HG03565 (cell line): ENCODE measurements around the gene SLC44A1.
A peak's percentile ranks its signal among the peaks of the same experiment; 100 is the strongest.

Source experiments
- ATAC-seq: cut with Tn5 transposase; IDR thresholded peaks from one replicate; pipeline ENCODE4 v1.9.1; 2021; ENCODE audit warnings: mild to moderate bottlenecking, moderate library complexity; ENCODE audit not compliant: unreplicated experiment

SLC44A1 gene

DNA sequence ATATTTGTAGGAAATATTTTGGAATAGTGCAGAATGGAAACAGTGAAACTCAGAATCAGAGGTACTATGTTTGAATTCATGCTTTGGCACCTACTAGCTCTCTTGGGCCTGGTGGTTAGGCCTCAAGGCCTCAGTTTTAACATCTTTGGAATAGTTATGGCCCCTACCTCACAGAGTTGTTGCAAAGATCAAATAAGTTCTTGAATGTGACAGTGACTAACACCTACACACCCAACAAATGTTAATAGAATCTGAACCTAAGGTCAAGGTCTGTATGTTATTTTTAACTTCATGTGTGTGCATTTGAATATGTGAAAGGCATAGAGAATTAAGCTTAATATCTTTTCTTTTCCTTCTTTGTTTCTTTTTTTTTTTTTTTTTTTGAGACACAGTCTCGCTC, 87.3 kb downstream of the SLC44A1 start:
- no peak for ATAC-seq

DNA sequence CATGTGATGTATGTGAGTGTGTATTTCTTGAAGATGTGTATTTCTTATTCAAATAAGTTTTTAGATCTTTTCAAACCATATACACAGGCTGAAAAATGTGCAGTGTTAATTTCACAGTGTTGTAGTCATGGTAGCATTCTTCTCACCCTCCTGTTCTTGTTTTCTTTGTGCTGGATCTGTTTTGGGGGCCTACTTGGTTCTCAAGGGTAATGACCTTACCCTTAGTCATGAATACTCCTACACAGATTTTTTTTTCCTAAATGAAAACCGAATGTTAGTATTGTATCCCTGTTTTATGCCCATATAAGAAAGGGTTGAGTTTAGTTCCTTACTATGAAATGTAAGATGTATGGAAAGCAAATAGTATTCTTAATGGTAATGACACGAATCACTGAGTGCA, 88.0 kb downstream of the SLC44A1 start:
- no peak for ATAC-seq

DNA sequence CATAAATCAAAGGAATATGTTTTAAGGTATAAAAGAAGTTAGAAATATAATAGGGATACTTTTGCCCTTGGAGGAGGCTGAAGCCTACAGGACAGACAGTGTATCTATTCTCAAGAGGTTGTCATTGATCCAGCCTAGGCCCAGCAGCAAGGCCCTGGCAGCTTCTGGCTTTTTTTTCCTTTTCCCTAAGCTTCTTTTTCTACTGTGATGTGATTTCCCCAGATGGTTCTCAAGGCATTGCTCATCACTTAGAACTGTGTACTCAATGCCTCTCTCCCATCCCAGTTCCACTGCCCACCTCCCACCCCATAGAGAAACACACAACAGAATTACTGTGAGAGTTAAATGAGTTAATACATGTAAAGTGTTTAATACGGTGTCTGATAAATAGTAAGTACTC, 88.6 kb downstream of the SLC44A1 start:
- ATAC-seq, result no peak

DNA sequence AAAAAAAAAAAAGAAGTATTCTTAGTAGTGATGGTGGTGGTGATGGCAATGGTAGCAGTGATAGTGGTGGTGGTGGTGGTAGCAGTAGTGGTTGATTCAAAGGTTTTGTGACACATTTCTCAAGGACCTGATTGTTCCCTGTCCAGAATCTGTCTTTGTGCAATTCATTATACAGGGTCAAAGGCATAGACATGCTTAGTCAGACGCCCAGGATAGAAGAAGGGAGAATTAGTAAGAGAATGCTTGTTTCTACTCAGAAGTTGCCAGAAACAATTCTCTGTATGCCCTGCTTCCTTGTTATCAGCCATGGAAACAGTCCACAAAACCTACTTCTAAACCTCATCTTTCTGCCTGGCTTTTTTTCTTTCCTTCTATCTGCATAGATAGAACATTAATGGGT, 89.4 kb downstream of the SLC44A1 start:
- ATAC-seq, result no peak

DNA sequence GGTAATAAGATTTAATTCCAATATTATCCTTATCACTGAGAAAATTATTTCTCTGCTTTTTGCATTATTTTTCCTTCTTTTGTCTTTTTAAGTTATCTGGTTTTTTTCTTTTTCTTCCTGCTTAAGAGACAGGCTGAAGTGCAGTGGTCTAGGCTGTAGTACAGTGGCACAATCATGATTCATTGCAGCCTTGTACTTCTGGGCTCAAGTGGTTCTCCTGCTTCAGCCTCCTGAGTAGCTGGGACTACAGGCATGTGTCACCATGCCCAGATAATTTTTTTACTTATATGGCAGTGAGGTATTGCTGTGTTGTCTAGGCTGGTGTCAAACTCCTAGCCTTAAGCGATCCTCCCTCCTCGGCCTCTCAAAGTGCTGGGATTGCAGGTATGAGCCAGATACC, 93.9 kb downstream of the SLC44A1 start:
- ATAC-seq, result no peak

DNA sequence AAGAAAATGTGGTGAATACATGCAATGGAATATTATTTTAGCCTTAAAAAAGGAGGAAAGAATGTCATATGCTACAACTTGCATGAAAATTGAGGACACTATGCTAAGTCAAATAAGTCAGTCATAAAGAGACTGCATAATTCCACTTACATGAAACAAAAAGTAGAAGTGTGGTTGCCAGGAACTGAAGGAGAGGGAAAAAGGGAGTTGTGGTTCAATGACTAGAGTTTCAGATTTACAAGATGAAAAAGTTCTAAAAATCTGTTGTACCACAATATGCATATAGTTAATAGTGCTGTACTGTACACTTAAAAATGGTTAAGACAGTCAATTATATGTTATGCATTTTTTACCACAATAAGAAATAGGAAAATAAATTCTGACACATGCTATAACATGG, 95.4 kb downstream of the SLC44A1 start:
- ATAC-seq, result no peak

DNA sequence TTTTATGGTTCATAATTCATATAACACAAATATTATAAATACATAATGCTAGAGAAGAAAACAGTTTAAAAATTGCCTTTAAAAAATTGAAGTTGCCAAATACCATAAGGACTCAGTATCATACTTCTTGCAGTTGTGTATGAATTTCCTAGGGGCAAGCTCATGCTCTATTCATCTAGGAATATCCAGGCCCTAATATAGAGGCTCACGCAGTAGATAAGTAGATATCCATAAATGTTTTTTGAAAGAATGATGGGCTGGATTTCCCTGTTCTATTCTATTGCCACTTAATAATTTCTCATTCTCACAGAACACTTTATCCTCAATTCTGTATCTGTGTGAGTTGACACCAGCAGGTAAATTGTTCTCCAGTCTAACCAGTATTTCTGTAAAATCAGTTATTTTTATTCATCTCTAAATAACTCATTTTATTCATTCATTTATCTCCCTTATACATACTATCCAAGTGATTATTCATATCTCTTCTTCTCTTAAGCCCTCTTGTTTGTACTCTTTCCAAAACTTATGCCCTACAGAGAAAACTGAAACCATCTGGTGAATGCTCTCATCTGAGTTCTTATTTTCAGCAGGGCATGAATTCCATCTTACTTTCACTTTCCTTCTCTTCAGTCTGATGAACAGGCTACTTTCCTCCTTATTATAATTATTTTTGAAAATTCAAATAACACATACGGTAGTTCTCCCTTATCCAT, 97.1 kb downstream of the SLC44A1 start:
- ATAC-seq, result peak; percentile 73

DNA sequence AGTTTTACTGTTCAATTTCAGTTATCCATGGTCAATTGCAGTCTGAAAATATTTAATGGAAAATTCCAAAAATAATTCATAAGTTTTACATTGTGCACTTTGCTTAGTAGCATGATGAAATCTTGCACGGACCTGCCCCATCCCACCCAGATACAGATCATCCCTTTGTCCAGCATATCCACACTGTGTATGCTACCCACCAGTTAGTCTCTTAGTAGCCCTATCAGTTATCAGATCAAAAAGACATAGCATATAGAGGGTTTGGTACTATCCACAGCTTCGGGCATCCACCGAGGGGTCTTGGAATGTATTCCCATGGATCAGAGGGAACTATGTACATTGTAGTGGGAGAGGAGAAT, 97.7 kb downstream of the SLC44A1 start:
- ATAC-seq, result no peak

DNA sequence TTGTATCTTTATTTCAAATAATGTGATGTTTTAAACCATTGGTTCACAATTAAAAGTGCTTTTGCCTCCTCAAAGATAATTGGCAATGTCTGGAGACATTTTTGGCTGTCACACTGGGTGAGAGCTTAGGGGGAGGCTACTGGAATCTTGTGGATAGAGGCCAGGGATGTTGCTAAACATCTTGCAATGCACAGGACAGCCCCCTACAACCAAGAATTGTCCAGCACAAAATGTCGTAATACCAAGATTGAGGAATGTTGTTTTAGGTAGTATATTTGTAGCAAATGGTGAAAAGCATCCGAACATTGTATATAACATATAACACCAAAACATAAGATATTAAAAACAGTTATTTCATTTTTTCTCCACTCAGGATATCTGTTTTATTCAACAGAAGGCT, 99.8 kb downstream of the SLC44A1 start:
- ATAC-seq, result no peak

DNA sequence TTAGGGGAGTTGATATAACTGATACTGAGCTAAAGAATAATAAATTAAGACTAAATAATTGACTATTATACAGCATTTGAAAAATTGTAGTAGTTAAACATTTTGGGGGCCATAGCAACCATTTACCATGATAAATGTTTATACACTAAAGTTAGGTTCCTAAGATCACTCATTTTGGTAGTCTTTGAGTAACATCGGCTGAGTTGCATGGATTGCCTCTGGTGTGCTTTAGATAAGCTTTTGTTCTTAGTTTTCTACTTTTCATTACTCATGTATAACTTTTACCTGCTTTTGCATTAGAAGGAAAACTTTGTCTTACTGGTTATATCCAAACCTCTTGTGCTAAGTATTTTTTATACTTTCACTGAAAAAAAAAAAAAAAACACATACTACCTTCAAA, 101.2 kb downstream of the SLC44A1 start:
- no peak for ATAC-seq

DNA sequence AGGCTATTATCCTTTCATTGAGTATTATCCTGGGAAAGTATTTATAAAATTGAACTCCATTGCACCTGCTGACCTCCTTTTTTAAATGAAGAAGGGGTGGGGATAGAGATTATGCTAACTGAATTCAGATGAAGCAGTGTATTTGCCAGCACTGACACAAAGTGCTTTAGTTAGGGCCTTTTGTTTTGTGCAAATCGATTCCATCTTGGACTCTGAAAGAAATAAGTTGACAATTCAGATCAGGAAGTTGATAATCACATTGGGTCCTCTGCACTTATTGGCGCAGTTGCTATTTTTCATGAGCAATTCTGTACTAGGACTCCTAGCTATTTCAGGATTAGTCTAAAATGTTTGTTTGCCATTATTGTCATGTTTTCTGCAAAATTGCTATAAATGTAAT, 101.8 kb downstream of the SLC44A1 start:
- no peak for ATAC-seq

DNA sequence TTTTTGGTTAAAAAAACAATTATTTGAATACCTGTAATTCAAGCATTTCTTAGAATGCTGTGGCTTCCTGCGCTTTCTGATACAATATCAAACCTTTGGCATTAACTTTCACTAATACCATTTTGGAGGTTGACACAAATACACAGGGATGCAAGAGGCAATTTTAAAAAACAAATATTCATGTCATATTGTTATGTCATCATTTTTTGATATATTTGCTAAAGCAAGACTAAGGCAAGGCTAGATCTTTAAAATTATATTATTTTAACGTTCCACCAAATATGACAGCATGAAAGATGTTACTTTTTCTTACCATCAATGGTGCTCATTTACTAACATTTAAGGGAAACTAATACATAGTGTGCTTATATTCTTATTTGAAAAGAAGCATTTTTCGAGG, 110.0 kb downstream of the SLC44A1 start:
- no peak for ATAC-seq

DNA sequence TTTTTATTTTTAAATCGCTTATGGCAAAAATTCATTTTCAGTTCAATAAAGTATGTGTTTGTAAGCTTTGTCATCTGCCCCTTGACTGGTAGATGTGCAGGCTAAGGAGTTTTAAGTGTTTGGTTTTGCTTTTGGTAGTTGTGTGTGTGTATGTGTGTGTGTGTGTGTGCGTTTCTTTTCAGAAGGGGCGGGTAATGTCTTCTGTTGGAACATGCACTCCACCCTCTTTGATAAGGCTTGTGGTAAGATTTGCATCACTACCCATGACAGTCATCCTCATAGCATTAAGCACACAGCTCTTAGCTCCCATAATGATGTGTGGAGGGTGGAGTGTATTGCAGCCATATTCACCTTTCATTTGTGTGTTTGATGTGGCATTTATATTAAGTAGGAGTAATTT, 111.3 kb downstream of the SLC44A1 start:
- ATAC-seq, result peak; percentile 37

DNA sequence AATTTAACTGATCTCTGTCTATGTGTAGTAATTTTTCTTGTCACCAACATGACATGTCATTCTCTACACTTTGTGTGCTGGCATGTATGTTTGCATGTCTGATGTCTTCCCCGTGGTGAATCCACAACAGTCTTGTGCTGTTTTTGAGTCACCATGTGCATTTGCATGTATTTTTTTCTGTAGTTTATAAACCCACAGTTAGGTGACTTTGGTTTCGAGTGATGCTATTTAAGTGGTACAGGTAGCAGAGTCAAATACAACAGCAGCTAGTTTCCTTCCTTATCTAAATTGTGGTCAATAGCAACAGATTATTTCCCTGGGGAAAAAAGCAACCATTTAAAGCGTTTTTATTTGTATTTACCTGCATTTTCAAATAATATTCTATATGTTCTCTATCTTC, 113.5 kb downstream of the SLC44A1 start:
- peak; percentile 90 for ATAC-seq

DNA sequence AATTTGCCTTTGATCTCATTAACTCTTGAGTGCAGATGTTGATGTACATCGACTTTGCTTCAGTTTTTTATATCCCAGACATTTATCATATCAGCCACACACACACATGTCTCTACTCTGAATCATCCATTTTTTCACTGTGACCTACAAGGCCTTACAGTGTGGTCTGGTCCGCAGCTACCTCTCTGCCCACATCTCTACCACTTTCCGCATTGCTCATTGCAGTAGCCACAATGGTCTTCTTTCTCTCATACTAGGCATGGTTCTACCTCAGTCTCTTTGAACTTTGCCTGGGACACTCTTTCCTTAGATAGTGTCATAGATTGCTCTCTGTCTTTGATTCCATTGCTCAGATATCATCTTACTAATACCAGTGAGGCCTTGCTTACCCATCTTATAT, 115.4 kb downstream of the SLC44A1 start:
- peak; percentile 37 for ATAC-seq

DNA sequence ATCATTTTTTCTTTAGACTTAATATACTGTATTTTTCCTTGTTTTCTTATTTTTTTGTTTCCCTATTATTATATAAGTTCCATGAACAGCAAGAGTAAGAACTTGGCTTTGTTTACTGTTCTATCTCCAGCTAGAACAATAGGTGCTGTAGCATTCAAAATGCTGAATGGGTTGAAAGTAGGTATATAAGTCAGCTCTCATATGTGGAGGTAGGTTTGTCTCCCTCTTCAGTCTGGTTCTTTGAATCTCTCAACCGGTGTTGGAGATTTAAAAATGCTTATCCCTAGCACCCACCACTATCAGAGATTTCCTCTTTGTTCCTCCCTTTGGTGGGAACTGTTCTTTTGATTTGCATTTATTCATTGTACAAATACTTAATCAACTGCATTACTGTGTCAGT, 115.9 kb downstream of the SLC44A1 start:
- ATAC-seq, result no peak

DNA sequence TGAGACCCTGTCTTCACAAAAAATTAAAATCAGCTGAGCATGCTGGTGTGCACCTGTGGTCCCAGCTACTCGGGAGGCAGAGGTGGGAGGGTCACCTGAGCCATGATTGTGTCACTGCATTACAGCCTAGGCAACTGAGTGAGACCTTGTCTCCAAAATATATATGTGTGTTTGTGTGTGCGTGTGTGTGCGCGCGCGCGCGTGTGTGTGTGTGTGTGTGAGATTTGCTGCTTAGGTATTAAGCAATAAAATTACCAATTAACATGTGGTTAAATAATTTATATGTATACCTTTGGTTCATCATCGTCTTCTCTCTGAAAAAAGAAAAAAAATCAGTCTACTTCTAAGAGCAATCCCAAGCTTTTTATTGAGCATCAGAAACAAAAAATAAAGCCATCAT, 117.4 kb downstream of the SLC44A1 start:
- ATAC-seq, result no peak

DNA sequence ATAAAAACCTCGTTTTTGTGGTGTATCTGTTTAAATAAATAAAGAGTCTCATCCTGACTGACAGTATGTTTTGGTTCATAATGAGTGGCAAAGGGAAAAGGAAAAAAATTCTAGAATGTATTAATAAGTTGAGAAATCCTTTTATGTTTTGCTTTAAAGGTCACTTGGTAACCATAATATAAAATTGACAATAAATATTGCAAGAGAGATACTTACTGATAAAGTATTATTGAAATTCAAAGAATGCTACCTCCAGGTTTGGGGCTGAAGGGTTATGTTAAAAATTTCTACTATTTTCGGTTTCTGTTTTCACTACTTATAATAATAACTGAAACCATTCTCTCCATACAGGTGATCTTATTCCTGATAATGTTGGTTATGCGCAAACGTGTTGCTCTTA, 118.0 kb downstream of the SLC44A1 start:
- no peak for ATAC-seq

DNA sequence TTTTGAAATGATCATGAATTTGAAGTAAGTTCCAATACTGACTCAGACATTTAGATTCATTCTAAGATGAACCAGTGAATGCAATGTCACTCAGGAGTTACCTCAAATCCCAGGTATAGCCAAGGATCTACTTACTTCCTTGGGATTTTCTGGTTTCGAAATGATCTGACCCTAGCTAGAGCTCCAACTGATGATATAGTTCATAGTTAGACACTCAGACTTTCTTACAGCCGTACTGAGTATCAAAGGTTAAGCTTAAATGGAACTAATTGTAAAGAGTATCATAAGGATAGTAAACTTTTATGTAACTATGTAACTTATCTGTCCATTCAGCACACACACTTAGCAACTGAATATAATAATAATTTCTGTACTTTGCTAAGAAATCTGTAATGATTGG, 119.4 kb downstream of the SLC44A1 start:
- no peak for ATAC-seq

DNA sequence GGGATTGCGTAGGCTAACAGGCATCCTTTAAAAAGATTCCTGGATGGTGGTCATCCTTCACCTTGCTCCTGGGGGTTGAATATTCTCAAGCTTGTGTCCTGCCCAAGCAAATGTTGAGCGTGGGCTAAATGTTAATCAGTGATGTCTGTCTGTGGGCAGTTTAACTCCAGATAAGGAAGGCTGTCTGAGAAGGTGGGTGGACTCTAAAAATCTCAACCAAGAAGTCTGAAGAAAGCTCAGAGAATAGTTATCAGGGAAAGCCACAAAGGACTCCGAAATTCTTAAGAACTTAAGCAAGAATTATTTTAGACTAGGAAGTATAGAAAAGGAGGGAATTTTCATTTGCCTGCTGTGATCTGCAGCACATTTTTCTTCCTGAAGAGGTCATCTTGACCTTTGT, 125.5 kb downstream of the SLC44A1 start:
- no peak for ATAC-seq

DNA sequence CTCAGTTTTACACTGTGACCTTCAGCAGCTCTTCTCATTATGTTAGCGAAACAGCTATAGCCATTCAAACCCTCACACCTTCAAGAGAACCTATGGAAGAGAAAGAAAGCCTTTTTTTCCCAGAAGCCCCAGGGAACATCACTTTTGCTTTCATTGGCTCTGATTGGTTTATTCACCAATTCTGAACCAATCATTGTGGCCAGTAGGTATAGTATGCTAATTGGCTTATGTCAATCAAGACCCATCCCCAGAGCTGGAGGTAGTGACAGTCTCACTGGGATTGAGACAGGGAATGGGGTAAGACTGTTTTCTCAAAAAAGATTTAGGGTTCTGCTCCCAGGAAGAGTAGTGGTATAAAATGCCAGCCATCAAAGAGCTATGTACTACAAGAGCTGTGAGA, 129.3 kb downstream of the SLC44A1 start:
- no peak for ATAC-seq

DNA sequence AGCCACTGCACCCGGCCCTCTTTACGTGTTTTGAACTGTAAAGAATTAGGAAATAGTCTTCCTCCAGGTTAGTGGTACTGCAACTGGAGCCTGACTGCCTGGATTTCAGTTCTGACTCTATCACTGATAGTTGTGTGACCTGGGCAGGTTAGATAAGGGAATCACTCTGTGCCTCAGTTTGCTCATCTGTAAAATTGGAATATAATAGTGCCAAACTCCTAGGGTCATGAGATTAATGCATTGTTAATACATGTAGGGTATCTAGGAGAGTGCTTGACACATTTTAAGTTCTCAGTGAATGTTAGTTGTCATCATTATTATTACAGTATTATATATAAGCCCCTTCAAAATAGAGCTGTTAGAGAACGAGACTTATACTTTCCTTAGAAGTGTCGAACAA, 130.9 kb downstream of the SLC44A1 start:
- no peak for ATAC-seq

DNA sequence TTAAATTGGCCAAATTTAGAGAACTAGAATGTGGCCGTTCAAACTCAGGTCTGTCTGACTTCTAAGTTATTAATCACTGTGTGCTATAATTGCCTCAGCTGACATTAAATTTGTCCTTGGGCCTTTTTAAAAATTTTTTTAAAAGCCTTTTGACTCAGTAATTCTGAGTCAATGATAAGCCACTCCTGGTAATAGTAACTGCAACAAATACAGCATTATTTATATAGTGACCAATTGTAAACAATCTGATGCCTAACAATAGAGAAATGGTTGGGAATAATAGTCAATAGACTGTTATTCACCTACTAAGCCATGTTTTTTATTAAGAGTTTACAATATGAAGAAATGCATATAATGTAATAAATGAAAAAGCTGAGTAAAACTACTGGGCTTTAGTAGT, 132.4 kb downstream of the SLC44A1 start:
- no peak for ATAC-seq
